ENCODE results near the gene ZBP1.

DNA sequence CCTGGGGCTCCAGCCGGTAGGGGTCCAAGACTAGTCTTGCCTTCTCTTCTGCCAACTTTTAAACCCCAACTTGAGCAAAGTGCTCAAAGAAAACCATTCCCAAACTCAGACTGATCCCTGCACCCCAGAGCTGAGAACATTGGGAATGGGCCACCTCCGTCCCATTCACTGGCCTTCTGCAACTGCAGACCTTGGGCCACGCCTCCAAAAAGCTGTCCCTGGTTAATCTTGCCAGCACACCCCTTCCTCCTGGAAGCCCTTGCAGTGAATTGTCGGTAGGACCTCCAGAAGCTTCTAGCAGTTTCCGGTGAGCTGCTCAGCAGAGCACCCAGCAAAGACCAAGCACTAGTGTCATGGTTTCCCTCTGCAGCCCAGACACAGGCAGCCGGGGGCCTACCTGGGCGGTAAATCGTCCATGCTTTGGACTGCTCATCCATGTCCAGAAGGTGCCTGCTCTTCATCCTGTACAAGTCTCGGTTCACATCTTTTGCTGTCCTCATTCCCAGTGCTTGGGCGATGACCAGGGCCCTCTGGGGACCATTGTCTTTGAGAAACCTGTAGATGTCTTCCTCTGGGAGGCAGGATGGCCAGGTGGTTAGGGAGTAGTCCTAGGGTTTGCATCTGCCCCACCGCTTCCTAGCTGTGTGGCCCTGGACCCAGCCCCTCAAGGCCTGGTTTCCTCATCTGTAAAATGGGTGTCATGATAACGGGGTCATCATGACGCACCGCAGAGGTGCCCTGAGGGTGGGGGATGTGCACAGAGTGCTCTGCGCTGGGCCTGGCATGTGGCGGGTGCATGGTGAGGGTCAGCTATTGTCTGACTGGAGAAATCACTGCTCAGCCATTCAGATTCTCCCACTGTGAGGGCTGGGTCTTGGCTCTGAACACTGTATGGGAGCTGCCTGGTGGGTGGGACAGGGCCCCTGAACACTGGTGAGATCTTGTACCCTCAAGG is 5.5 kb downstream of the ZBP1 start:
- TF ChIP-seq, protein P1, sequence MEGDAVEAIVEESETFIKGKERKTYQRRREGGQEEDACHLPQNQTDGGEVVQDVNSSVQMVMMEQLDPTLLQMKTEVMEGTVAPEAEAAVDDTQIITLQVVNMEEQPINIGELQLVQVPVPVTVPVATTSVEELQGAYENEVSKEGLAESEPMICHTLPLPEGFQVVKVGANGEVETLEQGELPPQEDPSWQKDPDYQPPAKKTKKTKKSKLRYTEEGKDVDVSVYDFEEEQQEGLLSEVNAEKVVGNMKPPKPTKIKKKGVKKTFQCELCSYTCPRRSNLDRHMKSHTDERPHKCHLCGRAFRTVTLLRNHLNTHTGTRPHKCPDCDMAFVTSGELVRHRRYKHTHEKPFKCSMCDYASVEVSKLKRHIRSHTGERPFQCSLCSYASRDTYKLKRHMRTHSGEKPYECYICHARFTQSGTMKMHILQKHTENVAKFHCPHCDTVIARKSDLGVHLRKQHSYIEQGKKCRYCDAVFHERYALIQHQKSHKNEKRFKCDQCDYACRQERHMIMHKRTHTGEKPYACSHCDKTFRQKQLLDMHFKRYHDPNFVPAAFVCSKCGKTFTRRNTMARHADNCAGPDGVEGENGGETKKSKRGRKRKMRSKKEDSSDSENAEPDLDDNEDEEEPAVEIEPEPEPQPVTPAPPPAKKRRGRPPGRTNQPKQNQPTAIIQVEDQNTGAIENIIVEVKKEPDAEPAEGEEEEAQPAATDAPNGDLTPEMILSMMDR (IDR thresholded peaks at IDR 0.05; ENCODE audit: low read depth, low read length, poor library complexity, severe bottlenecking), result no peak
- TF ChIP-seq EZH2phosphoT487 (IDR thresholded peaks at IDR 0.05; ENCODE audit: borderline replicate concordance, low read length), result no peak
